Islet precursor cell (in vitro differentiated cells): ENCODE results near the gene MAP3K4.

Experiments
- DNase-seq: peaks from one replicate; pipeline ENCODE4 v3.0.0-alpha.2; 2018

MAP3K4 gene

DNA sequence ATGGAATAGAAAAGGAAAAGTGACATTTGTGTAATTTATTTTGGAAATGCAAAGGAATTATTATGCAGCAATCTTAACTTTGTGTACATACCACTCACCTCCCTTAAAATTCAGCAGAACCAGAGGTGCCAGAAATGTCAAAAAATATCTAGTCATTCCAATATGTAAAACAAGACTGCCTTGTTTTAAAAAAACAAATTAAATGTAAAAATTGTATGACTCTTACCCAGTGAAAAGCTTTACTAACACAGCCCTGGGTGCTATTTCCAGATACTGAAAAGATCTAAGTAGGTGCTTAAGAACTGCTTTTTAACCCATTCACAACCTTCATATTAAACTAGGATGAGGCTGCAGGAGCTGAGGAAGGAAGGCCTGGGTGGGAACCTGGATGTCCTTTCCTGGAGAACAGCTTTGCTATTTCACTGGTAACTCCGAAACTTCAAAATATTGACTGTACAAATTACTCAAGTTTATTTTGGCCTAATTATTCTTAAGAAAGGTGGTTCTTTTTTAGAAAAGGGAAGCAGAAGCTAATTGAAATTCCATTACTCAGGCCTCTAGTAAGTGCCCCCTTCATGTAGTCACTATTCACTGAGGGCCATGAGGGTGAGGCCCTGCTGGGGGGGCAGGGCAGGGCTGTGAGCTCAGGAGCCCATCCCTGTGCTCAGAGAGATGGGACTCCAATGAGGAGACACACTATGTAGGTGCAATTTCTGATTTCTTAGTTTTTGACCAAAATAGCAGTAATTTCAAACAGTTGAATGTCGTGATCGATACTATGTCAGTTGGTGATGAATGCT, 139.6 kb downstream of the MAP3K4 start:
- no peak for DNase-seq

DNA sequence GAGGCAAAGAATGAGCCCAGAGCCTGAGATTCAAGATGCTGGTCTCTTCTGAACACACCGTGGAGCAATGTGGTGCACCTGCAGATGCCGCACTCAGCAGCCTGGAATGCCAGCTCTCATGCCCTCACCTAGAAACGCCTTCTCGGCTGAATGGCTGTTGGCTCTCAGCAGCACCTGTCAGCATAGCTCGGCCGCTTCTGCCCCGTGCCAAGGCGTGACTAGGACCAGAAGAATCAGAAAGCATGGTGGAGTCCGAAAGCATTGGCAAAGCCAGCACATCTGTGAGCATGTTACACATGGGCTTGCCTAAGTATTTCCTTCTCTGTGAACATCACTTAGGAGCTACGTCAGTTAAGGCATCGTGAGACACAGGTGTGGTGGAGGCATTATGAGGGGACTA, 140.8 kb downstream of the MAP3K4 start:
- no peak for DNase-seq

DNA sequence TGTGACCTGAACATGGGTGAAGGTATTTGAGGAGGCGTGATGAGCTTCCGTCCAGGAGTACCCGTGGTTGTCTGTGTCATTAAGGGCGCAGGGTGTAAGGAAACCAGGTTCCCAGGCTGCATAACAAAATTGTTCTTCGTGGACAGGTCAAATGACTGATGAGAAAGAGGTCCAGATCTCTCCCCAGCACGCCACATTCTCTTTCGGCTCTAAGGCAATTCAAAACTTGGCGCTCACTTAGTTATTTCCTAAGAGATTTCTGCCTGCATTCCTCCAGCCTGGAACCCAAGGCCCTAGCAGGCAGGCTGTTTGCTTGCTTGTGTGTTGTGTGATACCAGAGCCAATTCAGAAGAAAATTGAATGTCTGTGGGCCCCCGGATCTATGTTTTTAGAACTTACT, 142.4 kb downstream of the MAP3K4 start:
- DNase-seq: no peak

DNA sequence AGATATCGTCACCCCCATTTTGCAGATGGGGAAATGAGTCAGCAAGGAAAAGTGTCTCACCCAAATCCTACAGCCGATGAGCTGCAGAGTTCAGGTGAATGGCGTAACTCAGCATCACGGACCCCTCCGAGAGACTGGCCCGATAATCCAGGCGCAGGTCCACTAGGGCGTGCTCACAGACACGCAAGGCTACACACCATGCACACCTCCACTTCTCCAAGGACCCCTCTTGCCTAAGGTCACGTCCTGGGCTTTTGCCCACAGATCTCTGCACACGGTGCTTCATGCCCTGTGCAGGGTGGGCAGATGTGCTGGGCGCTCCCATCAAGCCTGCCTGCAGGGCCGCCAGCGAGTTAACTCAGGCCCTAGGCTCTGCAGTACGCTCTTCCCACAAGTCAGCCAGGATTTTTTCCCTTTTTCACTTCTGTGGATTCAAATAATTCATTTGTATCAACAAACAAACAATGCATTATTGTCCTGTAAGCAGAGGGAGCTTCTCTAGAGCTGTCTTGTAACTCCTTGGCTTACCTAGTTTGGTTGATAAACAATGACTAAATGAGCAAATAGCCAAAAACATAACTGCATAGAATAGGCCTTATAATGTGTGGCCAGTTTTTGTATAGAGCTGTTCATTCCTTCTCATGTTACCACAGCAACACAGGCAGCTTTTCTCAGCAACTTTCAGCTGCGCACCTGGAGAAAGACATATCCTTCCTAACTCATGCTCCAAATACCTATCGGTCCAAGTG, 143.2 kb downstream of the MAP3K4 start:
- DNase-seq: no peak

DNA sequence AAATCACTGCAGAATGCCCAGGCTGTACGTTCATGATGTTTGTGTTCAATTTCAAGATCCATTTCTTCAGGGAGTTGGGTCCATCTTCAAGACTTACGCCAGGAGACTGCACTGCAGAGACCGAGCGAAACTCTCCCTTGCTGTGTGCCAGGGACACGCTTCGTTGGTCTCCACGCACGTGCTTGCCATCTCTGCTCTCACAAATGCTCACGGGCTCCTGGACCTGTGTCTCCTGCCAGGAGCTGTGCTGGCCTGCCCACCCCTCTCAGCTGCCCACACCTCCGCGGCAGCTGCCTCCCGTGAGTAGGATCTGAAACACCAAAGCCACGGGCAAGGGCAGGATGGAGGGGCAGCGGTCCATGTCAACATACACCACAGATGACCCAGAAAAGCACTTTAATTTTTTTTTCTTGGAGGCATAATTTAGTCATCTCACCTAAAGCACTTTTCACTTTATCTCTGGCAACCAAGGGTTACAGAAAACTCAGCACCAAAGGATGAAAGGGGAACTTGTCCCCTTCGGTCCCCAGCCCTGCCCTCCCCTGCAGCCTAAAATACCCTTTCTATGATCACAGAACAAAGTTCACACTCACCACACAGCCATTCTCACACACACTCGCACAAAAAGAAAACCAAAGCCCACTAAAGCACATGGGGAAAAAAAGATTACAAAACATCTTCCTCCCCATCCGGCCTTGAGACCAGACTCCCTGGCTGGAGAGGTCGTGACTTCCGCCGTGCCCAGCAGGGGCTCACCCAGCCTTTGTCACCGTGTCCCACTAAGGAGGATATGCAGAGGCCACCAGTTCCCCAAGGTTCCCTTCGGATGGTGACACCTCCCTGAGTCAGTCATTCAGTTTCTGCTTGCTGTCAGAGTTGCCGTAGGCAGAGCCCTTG, 144.4 kb downstream of the MAP3K4 start:
- no peak for DNase-seq

DNA sequence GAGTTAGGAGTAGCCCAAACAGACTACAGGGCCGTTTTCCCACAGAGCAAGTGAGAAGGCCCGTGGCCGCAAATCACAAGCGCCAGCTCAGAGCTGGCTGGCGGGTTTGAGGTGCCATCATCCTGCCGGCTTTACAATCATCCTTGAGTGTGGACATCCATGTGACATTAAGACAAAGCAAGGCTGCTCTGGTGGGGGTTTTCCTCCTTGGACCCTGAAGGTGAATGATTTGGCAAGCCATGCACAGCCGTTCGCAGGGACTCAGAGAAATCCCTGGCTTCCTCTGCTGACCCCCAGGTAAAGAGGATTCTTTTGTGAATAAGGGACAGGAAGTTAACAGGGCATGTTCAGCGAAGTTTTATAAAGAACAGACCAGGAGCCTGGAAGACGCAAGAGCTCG, 145.1 kb downstream of the MAP3K4 start:
- DNase-seq: no peak

DNA sequence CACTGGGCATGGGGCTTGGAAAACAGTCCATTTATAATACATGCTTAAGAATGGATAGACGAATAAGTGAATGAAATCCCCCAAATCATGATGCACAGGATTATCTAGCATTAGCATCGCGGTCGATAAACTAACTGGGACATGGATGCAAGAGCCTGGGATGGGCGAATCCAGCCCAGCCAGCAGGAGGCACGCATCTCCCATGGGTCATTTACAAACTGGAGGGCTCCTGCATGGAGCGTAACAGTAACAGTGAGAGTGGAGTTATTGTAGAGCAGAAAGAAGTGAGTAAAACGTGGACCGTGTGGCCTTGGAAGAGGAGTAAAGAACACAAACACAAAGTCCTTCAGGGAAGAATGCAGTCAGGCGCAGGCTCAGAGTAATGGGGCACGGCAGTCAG, 145.8 kb downstream of the MAP3K4 start:
- no peak for DNase-seq

DNA sequence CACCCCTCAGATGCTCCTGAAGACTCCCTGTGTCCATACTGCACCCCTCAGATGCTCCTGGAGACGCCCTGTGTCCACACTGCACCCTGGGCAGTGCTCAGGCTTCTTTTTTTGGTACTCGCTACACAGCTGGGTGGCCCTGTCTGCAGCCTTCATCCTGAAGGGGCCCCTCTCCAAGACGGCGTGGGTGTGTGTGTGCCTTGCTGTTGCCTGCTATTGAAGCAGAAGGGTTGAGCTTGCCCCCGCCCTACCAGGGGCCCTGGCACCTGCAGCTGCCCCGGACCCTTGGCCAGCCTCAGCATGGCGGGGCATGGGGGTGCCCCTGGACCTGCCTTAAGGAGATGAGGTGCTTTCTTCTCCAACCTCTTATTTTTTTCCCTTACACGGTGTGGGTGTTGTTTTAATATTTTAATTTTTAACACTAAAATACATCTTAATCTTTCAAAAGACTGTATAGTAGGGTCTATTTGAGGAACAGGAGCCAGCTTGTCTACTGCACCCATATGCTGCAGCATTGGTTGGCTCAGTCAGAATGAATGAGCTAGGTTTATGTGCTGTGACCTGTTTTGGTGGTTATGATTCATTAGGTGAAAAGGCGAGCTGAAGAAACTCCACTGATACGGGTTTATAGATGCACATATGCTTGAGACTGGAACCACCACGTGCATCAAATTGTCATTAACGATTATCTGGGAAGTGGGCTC, 146.4 kb downstream of the MAP3K4 start:
- DNase-seq: no peak

DNA sequence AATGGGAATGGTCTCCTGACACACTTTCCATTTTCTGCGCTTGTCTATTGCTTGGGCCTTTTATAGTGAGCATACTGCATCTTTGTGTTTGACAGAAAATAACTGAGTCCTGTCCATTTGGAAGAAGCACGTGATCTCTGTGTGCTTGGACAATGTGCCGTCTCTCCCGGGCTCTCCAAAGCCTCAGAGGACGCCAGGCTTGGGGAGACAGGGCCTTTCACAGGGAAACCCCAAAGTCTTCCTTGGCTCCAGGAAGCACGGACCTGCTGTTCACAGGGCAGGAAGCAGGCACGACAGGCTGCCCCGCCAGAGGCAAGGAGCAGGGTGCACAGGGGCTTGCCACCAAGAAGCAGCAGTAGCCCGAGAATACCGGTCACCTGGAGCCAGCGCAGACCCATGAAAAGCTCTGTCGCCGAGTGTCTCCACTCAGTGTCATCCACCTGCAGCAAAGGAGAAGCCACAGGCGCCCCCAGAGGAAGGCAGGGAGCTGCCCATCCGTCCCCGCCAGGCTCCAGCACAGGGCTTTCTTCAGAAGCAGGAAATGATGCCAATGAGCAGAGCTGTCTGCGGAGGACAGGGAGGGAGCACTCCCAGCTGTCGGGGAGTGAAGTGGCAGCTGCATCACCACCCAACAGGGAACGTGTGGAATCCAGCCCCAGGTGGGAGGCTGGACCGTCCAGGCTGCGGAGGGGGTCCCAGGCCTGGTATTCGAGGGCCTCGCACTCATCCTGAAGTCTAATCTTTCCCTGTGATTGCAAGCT, 147.2 kb downstream of the MAP3K4 start:
- peak; percentile 49 for DNase-seq

DNA sequence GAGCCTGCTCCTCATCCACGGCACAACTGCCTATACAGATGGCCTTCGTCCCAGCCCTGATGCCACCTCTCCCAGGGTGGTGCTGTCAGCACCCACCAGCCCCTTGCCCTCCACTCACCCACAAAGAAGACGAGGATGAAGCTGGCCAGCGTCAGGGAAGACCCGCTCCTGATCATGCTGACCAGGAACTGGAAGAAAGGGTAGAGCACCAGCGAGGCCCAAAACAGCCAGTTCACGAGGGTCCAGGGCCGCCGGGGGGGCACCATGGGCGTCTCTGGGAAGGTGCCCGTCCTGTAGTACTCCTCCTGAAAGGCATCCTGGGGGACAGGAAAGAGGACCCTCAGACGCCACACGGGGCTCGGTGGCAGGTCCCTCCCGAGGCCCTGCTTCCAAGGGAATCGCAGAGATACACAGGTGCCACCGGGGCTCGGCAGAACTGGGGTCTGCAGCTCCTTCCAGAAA, 147.8 kb downstream of the MAP3K4 start:
- peak; percentile 43 for DNase-seq

DNA sequence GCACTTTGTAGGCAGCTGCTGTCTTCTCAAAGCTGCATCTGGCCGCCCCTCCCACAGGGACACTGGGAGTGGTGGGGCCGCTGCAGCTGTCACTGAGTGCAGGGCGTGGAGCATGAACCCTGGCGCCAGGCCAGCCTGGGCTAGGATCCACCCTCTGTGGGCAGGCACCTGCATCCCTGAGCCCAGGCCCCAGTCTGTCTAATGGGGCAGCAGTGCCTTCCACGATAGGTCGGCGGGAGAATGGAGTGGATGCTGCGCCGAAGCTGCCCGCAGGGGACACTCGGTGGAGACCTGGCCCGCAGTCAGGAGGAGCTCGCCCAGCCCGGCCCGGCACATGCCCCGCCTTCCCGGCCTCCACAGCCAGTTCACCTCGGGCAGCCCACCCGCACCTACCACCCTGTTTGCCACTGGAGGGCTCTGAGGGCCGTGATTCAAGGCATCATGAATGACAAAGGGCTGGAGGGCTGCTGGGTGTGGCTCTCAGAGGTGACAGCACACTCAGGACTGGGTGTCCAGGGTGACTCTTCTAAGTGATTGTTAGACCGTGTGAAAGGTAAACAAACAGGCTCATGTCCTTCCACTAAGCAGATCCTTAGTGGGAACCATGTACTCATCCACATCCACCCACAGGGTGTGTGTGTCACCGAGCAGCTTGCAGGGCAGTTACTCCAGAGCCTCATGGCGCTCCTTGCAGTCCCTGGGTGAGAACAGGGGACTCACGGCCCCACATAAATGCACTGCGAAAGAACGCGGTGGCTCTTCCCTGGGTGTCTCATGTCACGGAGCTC, 148.4 kb downstream of the MAP3K4 start:
- DNase-seq: peak; percentile 58

DNA sequence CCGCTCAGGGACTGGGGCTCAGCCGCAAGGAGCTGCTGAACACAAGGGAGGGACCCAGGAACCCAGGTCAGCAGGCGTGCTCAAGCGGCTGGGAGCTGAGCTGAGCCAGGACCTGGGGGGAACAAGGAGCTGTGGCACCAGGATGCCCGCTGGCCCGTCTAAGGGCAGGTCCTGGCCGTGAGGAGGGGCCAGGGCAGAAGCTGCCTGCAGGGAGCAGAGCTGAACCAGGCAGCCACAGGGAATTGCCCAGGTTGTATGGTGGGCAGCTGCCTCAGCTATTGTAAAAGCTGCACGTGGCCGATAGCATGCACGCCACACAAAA, 148.9 kb downstream of the MAP3K4 start:
- no peak for DNase-seq

DNA sequence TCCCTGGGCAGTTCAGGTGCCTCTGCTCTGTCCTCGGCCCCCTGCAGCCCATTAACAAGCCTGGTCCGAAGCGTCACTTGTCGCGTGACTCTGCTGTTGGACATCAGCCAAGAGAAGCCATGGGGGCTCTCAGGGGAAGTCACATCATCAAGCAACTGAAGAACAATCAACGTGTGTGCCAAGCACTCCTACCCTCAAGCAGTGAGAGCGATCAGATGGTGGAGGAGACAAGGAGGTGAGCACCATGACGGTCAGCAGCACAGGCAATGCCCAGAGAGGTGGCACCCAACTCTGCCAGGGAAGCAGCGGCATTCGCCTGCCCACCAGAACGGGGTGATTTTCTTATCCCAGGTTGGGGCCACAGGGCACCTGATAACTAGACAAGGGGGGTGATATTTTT, 149.6 kb downstream of the MAP3K4 start:
- DNase-seq: no peak

DNA sequence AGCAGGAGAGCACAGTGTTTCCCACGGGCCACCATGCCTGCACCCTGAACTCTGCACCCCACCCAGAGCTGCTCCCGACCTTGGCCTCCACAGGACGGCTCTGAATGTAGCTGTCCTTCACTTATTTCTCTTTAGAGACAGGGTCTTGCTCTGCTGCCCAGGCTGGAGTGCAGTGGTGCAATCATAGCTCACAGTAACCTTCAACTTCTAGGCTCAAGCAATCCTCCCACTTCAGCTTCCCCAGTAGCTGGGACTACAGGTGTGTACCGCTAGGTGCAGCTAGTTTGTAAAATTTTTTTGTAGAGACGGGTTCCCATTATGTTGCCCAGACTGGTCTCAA, 151.4 kb downstream of the MAP3K4 start:
- DNase-seq: no peak

DNA sequence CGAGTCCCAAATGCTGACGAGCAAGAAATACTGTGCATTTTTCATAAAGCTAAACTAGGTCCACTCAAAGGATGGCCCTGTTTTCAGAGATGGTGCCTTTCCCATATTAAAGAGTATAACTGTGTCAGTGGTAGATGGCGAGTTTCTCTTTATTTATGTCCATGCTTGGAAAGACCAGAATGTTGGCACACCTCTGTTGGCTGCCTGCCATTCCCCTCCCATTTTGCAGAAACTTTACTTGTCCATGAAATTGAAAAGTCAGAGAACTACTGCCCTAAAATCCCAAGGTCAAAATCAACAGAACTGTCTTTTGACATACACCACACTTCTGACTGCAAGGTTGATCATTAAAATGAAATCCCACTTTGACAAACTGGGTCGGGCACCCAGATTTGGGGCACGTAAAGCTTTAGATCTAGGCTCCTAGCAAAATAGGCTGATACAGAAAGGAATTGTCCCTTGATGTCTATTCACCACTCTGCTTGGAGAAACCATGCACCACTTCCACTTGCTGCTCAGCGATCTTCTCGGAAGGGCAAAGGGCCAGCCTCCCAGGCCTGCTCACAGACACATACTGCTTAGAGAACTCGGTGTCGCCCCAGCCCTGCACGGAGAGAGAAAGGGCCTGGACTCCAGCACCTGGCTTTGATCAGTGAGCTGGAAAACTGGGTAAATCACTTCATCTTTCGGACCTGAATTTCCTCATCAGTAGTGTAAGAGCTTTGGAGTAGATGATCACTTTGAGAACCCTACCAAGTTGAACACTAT, 152.3 kb downstream of the MAP3K4 start:
- no peak for DNase-seq

DNA sequence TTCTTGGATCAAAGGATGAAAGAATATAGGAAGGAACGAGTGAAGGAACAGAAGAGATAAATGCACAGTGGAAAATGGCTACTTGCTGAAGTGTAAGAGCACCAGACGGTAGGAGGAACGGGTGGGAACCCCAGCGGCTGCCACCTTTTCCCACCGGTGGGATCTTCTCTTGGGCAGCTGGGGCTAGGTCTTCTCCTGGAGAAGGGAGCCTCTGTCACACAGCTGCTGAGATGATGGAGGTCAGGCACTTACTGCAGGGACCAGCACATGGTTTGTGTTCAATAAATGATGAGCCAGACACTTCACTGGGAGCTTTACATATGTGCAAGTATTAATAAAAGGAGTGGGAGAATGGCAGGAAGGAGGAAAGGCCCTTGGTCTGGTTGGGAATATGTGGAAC, 158.6 kb downstream of the MAP3K4 start:
- no peak for DNase-seq

DNA sequence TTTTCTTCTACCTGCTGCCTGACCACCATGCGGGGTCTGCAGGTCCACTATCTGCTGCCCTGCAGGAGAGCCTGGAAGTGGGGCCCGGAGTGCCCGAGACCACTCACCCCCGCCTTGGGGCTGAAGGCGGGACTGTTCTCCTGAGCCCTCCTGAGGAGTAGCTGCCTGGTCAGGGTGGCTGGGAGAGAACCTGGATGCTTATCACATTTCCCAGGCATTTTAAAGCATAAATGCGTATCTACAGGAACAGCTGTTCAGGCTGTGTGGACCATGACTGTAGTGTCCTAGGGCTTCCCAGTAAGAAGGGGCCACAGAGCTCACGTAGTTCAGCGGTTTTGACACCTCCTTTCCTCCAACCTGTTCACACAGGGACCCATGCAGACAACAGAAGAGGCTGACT, 159.0 kb downstream of the MAP3K4 start:
- no peak for DNase-seq

DNA sequence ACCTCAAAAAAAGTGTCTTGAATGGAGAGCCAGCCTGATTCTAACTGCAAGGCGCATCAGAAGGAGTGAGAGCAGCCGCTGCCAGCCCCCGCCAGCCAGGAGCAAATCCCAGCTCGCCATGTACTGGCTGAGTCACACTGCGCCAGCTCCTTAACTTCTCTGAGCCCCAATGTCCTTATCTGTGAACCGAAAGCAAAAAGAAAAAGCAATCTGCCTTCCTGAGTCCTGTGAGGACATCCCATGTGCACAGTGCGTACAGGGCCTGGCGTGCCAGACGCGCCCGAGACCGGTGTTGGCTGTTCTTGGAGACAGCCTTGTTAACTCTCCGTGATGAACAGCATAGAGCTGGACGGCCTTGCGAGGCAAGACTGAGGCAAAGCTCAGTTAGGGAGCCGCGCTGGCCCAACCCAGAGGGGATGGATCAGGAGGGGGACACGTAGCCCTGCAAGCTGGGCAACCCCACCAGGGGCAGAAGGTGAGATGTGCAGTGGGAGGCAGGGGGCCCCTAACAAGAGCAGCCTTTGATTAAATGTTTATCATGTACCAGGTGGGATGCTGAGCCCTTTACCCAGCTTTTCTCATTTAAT, 159.6 kb downstream of the MAP3K4 start:
- DNase-seq: no peak

DNA sequence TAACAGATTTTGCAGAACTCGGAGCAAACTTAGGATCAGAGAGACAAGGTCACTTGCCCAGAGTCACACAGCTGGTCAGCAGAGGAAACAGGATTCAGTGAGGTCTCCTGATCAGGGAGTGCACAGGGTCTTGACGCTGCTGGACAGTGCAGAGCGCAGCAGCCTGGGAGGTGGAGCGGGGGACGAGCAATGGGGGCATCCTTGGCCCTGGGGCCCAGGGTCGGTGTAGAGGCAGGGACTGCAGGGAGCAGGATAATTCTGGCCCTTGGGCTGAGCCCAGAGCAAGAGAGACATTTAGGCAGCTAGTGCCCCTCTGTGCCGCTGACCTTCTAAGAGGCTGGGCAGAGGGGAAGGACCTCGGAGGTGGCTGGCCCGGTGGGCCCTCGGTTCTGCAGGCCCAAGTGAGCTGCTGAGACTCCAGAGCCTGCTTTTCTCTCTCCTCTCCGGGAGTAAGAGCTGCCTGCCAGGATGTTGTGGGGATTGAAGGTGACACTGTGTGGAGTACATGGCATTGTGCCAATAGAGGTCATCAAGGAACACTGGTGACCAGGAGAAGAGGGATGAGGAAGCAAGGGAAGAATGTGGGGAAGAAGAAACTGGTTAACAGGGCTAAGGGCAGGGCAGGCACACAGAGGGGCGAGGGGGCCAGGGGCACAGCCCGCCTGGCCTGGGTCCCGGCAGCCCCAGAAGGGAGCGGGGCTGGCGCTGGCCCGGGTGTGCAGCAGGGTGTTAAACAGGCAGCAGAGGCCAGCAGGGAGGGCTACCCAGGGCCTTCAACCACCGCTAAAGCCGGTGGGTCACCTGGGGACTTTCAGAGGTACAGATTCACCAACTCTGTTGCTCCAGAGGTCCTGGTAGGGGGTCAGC, 160.3 kb downstream of the MAP3K4 start:
- DNase-seq: no peak
